OCI-LY7 (cell line): ENCODE data around the gene ADCY1. TPM values are rescaled to one million over a fixed set of nuclear protein-coding genes. Genes with fewer than 3 reads are reported as not detected.

Experiments used
- BruUV-seq: library from RNA; stranded (reverse); fragments of 400-500 nt; replicated peaks from 2 replicates; lab custom pipeline; 2021; lab: Mats Ljungman, UMichigan
- CTCF ChIA-PET: fragments of 300-600 bp; sonication (Branson Sonifier 250); formaldehyde crosslinking; loops from one replicate; lab custom pipeline; 2022; ENCODE audit warnings: antibody characterized with exemption; ENCODE audit not compliant: unreplicated experiment; lab: Charles Lee
- POLR2A ChIA-PET: fragments of 300-600 bp; sonication (Branson Sonifier 250); formaldehyde crosslinking; loops from one replicate; lab custom pipeline; 2022; ENCODE audit warnings: antibody characterized with exemption; lab: Charles Lee
- DNase-seq: peaks from one replicate; pipeline ENCODE4 v3.0.0-alpha.2; 2015; ENCODE audit warnings: low spot score
- H2AFZ ChIP-seq: fragments of 200-600 bp; sonication (generic), shearing (Covaris generic); 2 replicates; pipeline ENCODE4 v1.6.1; 2014; ENCODE audit warnings: mild to moderate bottlenecking, antibody characterized with exemption, low read length, moderate library complexity
- H3K27ac ChIP-seq: fragments of 200-600 bp; sonication (generic); 2 replicates; pipeline ENCODE4 v1.5.1; 2014; ENCODE audit warnings: mixed run types, low read depth, mild to moderate bottlenecking, moderate library complexity, low read length, inconsistent platforms; ENCODE audit not compliant: poor library complexity, severe bottlenecking
- H3K36me3 ChIP-seq: fragments of 200-600 bp; sonication (generic); 2 replicates; pipeline ENCODE4 v1.6.1; 2014; ENCODE audit warnings: mild to moderate bottlenecking, antibody characterized with exemption, low read length, moderate library complexity, mixed read lengths; ENCODE audit not compliant: insufficient read depth
- H3K4me1 ChIP-seq: fragments of 200-600 bp; sonication (generic); 2 replicates; pipeline ENCODE4 v1.5.1; 2014; ENCODE audit warnings: mild to moderate bottlenecking, low read length; ENCODE audit not compliant: insufficient read depth, poor library complexity, severe bottlenecking
- H3K4me2 ChIP-seq: fragments of 200-600 bp; sonication (generic); 2 replicates; pipeline ENCODE4 v1.6.1; 2014; ENCODE audit warnings: mild to moderate bottlenecking, low read length
- H3K4me3 ChIP-seq: fragments of 200-600 bp; sonication (generic); 2 replicates; pipeline ENCODE4 v1.5.1; 2014; ENCODE audit warnings: mild to moderate bottlenecking, low read depth, low read length; ENCODE audit not compliant: poor library complexity, severe bottlenecking
- H3K79me2 ChIP-seq: fragments of 200-600 bp; sonication (generic); 2 replicates; pipeline ENCODE4 v1.6.1; 2016; ENCODE audit warnings: low read depth, mild to moderate bottlenecking, low read length, moderate library complexity, mixed read lengths; ENCODE audit not compliant: insufficient read depth
- H3K9me2 ChIP-seq: fragments of 200-600 bp; sonication (generic); 2 replicates; pipeline ENCODE4 v1.6.1; 2016; ENCODE audit warnings: mild to moderate bottlenecking, low read length, mixed read lengths; ENCODE audit not compliant: insufficient read depth
- H3K9me3 ChIP-seq: fragments of 200-600 bp; sonication (generic); 2 replicates; pipeline ENCODE4 v1.6.1; 2014; ENCODE audit warnings: mild to moderate bottlenecking, mixed run types, low read length, mixed read lengths
- H4K20me1 ChIP-seq: fragments of 200-600 bp; sonication (generic); 2 replicates; pipeline ENCODE4 v1.6.1; 2014; ENCODE audit warnings: mild to moderate bottlenecking, antibody characterized with exemption, low read length, moderate library complexity, mixed read lengths; ENCODE audit not compliant: insufficient read depth
- CTCF ChIP-seq: fragments of 200-600 bp; sonication (generic); conservative IDR thresholded peaks from 2 replicates; pipeline ENCODE4 v1.5.1; 2014; ENCODE audit warnings: mild to moderate bottlenecking, antibody characterized with exemption, low read length, moderate library complexity, mixed read lengths
- EZH2phosphoT487 ChIP-seq: fragments of 200-600 bp; sonication (generic); IDR thresholded peaks from 2 replicates; pipeline ENCODE4 v1.6.1; 2018; ENCODE audit warnings: low read depth, borderline replicate concordance, mild to moderate bottlenecking, mixed run types, antibody characterized with exemption, low read length, moderate library complexity, mixed read lengths
- intact Hi-C: fragments of 100-400 bp; cut with micrococcal nuclease; formaldehyde crosslinking; loops from one replicate; pipeline ENCODE4 v1.10.0; 2022; ENCODE audit not compliant: unreplicated experiment
- total RNA-seq, 2 experiments: library from RNA; depleted of rRNA in 1 of 2; stranded (reverse); fragments of >200 nt in 1 of 2; shearing (Covaris generic) in 1 of 2; gene quantifications; 2 replicates each; pipeline ENCODE4 v1.2.3, GENCODE V29; 2014 to 2022

The ADCY1 gene
- total RNA-seq, 2 experiments from 2014 or later = 0.13 TPM; not detected in 1

- BruUV-seq = no TSS peak
- no peaks in the 10 kb centered on the region for H3K4me1 ChIP-seq
- POLR2A ChIA-PET = no interaction called here
- H2AFZ ChIP-seq = no peak overlapping the region
- no peaks in the 10 kb centered on the region for H4K20me1 ChIP-seq
- H3K4me2 ChIP-seq = no peak overlapping the region
- CTCF ChIA-PET = interaction anchor here (0.6 kb wide), 1 partner anchor 478 kb away, joined by 3 read pairs; no protein-coding TSS in a partner anchor
- H3K4me3 ChIP-seq = no peak overlapping the region
- TF ChIP-seq EZH2phosphoT487 (no peak), CTCF (no peak)
- H3K36me3 ChIP-seq = no peaks in the 10 kb centered on the region
- intact Hi-C loops = no loop called here
- DNase-seq = no peak
- no peaks in the 10 kb centered on the region for H3K79me2 ChIP-seq
- H3K9me2 ChIP-seq = no peaks in the 10 kb centered on the region
- H3K9me3 ChIP-seq = no peaks in the 10 kb centered on the region
- H3K27ac ChIP-seq = no peak overlapping the region
Measured at GRCh38 chr7:45658716-45659495, 84.7 kb downstream of the ADCY1 start.

- H2AFZ ChIP-seq = no peak overlapping the region
- no peaks in the 10 kb centered on the region for H3K9me2 ChIP-seq
- H3K79me2 ChIP-seq = no peaks in the 10 kb centered on the region
- CTCF ChIA-PET = no interaction called here
- no peaks in the 10 kb centered on the region for H3K36me3 ChIP-seq
- H3K27ac ChIP-seq = no peak overlapping the region
- BruUV-seq = no TSS peak
- H3K4me2 ChIP-seq = no peak overlapping the region
- H4K20me1 ChIP-seq = no peaks in the 10 kb centered on the region
- H3K4me3 ChIP-seq = no peak overlapping the region
- POLR2A ChIA-PET = no interaction called here
- no peak for DNase-seq
- no peak for TF ChIP-seq EZH2phosphoT487
- H3K9me3 ChIP-seq = no peaks in the 10 kb centered on the region
- intact Hi-C loops = no loop called here
- H3K4me1 ChIP-seq = no peaks in the 10 kb centered on the region
Measured at GRCh38 chr7:45659496-45660139, 85.5 kb downstream of the ADCY1 start.

- H4K20me1 ChIP-seq = no peaks in the 10 kb centered on the region
- ChIA-PET CTCF (no interaction called here), POLR2A (no interaction called here)
- H3K4me1 ChIP-seq = no peaks in the 10 kb centered on the region
- no peaks in the 10 kb centered on the region for H3K36me3 ChIP-seq
- H2AFZ ChIP-seq = no peak overlapping the region
- intact Hi-C loops = no loop called here
- no TSS peak for BruUV-seq
- no peak overlapping the region for H3K4me3 ChIP-seq
- TF ChIP-seq CTCF = no peak
- TF ChIP-seq EZH2phosphoT487 = no peak
- no peak for DNase-seq
- H3K79me2 ChIP-seq = no peaks in the 10 kb centered on the region
- no peak overlapping the region for H3K4me2 ChIP-seq
- H3K9me2 ChIP-seq = no peaks in the 10 kb centered on the region
- no peaks in the 10 kb centered on the region for H3K9me3 ChIP-seq
- no peak overlapping the region for H3K27ac ChIP-seq
Measured at GRCh38 chr7:45660201-45660900, 86.2 kb downstream of the ADCY1 start.
